Neural cell (in vitro differentiated cells): Measurements from ENCODE around the gene ARHGEF17.

Experiments used
- CTCF ChIP-seq: fragments of 450-650 bp; IDR thresholded peaks from 2 replicates; pipeline ENCODE4 v1.5.1; 2014; ENCODE audit warnings: antibody characterized with exemption, mild to moderate bottlenecking, moderate library complexity; ENCODE audit not compliant: poor library complexity, severe bottlenecking
- EP300 ChIP-seq: fragments of 450-650 bp; conservative IDR thresholded peaks from 2 replicates; pipeline ENCODE4 v1.6.1; 2014; ENCODE audit warnings: antibody characterized with exemption, mild to moderate bottlenecking, moderate library complexity; ENCODE audit not compliant: poor library complexity, severe bottlenecking
- MXI1 ChIP-seq: fragments of 450-650 bp; conservative IDR thresholded peaks from 2 replicates; pipeline ENCODE4 v1.6.1; 2014; ENCODE audit warnings: antibody characterized with exemption, mild to moderate bottlenecking; ENCODE audit not compliant: poor library complexity, severe bottlenecking
- POLR2AphosphoS5 ChIP-seq: IDR thresholded peaks from 2 replicates; pipeline ENCODE4 v1.6.1; 2012
- REST ChIP-seq: IDR thresholded peaks from 2 replicates; pipeline ENCODE4 v1.6.1; 2012; ENCODE audit warnings: borderline replicate concordance
- TAF1 ChIP-seq: IDR thresholded peaks from 2 replicates; pipeline ENCODE4 v1.6.1; 2012; ENCODE audit warnings: low read depth

- TF ChIP-seq CTCF (no peak), REST (no peak), POLR2AphosphoS5 (no peak), EP300 (no peak), TAF1 (no peak), MXI1 (no peak)
These were observed 19.1 kb downstream of the ARHGEF17 start for GRCh38 chr11:73326929-73327811.
